Measurements from ENCODE around the gene MRPL39. TPM values are rescaled to one million over a fixed set of nuclear protein-coding genes. Genes with fewer than 3 reads are reported as not detected.

Gene MRPL39
- total RNA-seq, 1 donor from 2014 or later: 49.9 TPM

DNA sequence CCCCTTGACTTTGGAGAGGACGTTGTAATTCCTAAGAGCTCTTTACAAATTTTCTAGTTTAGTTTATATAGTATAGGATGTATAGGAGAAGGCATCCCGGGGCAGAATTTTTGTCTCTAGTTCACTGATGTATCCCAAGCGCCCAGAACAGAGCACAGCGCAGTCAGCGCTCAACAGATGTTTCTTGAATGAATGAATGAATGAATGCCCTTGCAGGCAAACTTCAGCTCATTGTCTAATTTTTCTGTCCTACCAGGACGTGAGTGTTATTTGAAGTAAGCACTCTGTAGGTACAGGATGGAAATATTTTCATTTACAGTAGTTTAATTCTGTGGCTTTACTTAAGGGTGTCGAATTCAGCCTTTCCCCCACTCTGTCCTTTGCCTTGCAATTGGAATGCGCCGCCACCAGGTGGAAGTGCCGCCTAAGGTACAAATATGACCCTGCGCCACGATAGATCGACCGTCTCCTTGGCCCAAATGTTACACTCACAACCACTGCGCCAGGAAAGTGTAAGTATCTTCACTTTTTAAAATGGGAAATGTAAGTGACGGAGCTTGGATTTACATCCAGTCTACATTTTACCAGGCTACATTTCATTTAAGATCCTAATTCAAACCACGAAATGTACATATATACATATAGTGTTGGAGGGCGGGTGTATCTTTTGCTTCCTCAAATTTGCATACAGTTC lies 910 bp upstream of the MRPL39 start:
- H3K27ac ChIP-seq (replicated peaks): peak overlapping the region; percentile 87
- peak; percentile 98 for TF ChIP-seq CTCF (IDR thresholded peaks at IDR 0.05; ENCODE audit: borderline replicate concordance)
- H3K4me3 ChIP-seq: peak overlapping the region; percentile 85
- intact Hi-C loops (cut with micrococcal nuclease): loop anchor here (2.0 kb wide), 1 partner anchor 101 kb away; no protein-coding TSS in a partner anchor
- peak; percentile 79 for DNase-seq
- no peaks in the 10 kb centered on the region for H3K9me3 ChIP-seq (replicated peaks)
- H3K36me3 ChIP-seq: peaks cover 26% of the 10 kb centered on the region
- H3K27me3 ChIP-seq (ENCODE audit: low read depth): no peaks in the 10 kb centered on the region
- peaks cover 48% of the 10 kb centered on the region for H3K4me1 ChIP-seq

DNA sequence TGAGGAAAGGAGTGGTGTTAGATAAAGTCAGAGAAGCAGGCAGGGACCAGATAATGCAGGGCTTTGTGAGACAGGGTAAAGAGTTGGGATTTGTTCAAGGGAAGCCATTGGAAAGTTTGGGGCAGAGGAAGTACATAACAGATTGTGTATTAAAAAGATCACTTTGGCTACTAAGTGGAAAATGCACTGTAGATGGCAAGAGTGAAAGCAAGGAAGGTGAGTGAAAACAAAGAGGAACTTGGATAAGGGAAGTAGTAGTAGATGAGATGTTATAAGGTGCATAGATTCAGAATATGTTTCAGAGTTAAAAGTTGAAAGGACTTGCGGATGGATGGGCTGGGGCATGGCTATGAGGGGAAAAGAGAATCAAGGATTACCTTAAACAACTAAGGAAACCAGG lies 17.4 kb downstream of the MRPL39 start:
- Histone ChIP-seq H3K27ac (replicated peaks) (no peak overlapping the region), H3K36me3 (peaks cover 85% of the 10 kb centered on the region), H3K4me1 (no peaks in the 10 kb centered on the region), H3K4me3 (no peak overlapping the region), H3K27me3 (ENCODE audit: low read depth) (no peaks in the 10 kb centered on the region), H3K9me3 (replicated peaks) (no peaks in the 10 kb centered on the region)
- intact Hi-C loops (cut with micrococcal nuclease): no loop called here
- TF ChIP-seq CTCF (IDR thresholded peaks at IDR 0.05; ENCODE audit: borderline replicate concordance): no peak
- DNase-seq: no peak

DNA sequence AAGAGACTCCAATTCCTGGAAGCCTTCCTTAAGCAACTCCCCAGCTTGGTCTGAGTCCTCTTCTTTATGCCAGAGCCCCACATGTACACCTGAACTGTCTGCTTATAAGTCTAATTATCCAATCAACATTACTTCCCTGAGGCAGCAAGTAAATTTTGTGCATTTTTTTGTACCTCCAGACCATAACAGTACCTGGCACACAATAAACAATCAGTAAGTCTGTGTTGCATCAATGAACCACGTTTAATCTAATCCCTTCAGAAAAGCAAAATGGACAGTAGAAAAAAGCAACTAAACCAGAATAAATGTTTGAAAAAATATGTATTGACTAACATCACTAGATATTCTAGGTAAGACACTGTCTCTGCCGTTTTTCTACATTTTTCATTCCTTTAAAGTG lies 20.5 kb downstream of the MRPL39 start:
- H3K27ac ChIP-seq (replicated peaks): no peak overlapping the region
- H3K4me1 ChIP-seq: no peaks in the 10 kb centered on the region
- H3K9me3 ChIP-seq (replicated peaks): no peaks in the 10 kb centered on the region
- H3K27me3 ChIP-seq (ENCODE audit: low read depth): no peaks in the 10 kb centered on the region
- H3K4me3 ChIP-seq: no peak overlapping the region
- intact Hi-C loops (cut with micrococcal nuclease): no loop called here
- DNase-seq: no peak
- peaks cover 64% of the 10 kb centered on the region for H3K36me3 ChIP-seq
- no peak for TF ChIP-seq CTCF (IDR thresholded peaks at IDR 0.05; ENCODE audit: borderline replicate concordance)

DNA sequence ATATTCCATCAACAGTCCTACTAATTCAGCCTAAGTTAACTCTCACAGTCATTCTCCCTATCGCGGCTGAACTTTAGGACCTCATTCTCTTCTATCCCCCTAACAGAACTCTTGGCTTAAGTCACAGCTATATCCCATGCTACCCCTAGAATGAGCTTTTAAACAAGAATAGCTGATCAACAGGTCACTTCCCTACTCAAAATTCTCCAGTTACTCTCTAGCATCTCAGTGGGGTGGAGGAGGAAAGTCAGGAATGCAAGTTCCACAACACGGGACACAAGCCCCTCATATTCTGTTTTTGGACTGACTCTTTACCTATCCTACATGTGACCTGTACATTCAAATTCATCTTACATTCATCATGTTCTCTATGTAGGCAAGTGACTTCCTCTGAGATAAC lies 21.0 kb downstream of the MRPL39 start:
- intact Hi-C loops (cut with micrococcal nuclease): no loop called here
- Histone ChIP-seq H3K9me3 (replicated peaks) (no peaks in the 10 kb centered on the region), H3K27ac (replicated peaks) (no peak overlapping the region), H3K36me3 (peaks cover 59% of the 10 kb centered on the region), H3K27me3 (ENCODE audit: low read depth) (no peaks in the 10 kb centered on the region), H3K4me3 (no peak overlapping the region), H3K4me1 (no peaks in the 10 kb centered on the region)
- no peak for DNase-seq
- no peak for TF ChIP-seq CTCF (IDR thresholded peaks at IDR 0.05; ENCODE audit: borderline replicate concordance)

GRCh38 chr21:25584833-25585676 lies 22.2 kb downstream of the MRPL39 start:
- no peak overlapping the region for H3K4me3 ChIP-seq
- H3K27me3 ChIP-seq (ENCODE audit: low read depth): no peaks in the 10 kb centered on the region
- H3K9me3 ChIP-seq (replicated peaks): no peaks in the 10 kb centered on the region
- peaks cover 57% of the 10 kb centered on the region for H3K36me3 ChIP-seq
- TF ChIP-seq CTCF (IDR thresholded peaks at IDR 0.05; ENCODE audit: borderline replicate concordance): no peak
- DNase-seq: no peak
- no peaks in the 10 kb centered on the region for H3K4me1 ChIP-seq
- no peak overlapping the region for H3K27ac ChIP-seq (replicated peaks)
- intact Hi-C loops (cut with micrococcal nuclease): no loop called here

Measured in left ventricle myocardium inferior (tissue), 1 donor.